ENCODE results near the gene BTN3A1. TPM values are rescaled to one million over a fixed set of nuclear protein-coding genes. Genes with fewer than 3 reads are reported as not detected.

The BTN3A1 gene
- total and polyA plus RNA-seq, 2 of the 13 experiments (the other 11 are each of a cell fraction or from before 2014, with no cell fraction given), result 13.3 to 14.0 TPM

- TF ChIP-seq ZNF773 (CRISPR knock-in tag; IDR thresholded peaks at IDR 0.05; ENCODE audit: borderline replicate concordance), result no peak
- TF ChIP-seq NAIF1 (CRISPR knock-in tag; IDR thresholded peaks at IDR 0.05; ENCODE audit: borderline replicate concordance), result no peak
- 0 out of 2 replicates have a peak, but pooled peaks have one; percentile 52 for TF ChIP-seq MEF2D (CRISPR knock-in tag; IDR thresholded peaks at IDR 0.05)
- TF ChIP-seq NR3C1 (CRISPR knock-in tag; IDR thresholded peaks at IDR 0.05), result no peak
- TF ChIP-seq MLX (CRISPR knock-in tag; IDR thresholded peaks at IDR 0.05), result 0 out of 2 replicates have a peak, but pooled peaks have one; percentile 27
- no peak for TF ChIP-seq ZFP37 (CRISPR knock-in tag; IDR thresholded peaks at IDR 0.05; ENCODE audit: borderline replicate concordance)
- TF ChIP-seq ZFX (CRISPR knock-in tag; IDR thresholded peaks at IDR 0.05; ENCODE audit: low read depth), result peak; percentile 85
- peak; percentile 69 for TF ChIP-seq PHF8 (CRISPR knock-in tag; IDR thresholded peaks at IDR 0.05)
- TF ChIP-seq ZNF652 (CRISPR knock-in tag; IDR thresholded peaks at IDR 0.05; ENCODE audit: borderline replicate concordance, low read depth), result no peak
- no peak for TF ChIP-seq ZNF383 (CRISPR knock-in tag; IDR thresholded peaks at IDR 0.05; ENCODE audit: borderline replicate concordance)
- TF ChIP-seq RAD51 (IDR thresholded peaks at IDR 0.05; ENCODE audit: borderline replicate concordance), result no peak
- TF ChIP-seq ZNF460 (CRISPR knock-in tag; IDR thresholded peaks at IDR 0.05; ENCODE audit: borderline replicate concordance), result no peak
- no peak for TF ChIP-seq ZNF335 (CRISPR knock-in tag; IDR thresholded peaks at IDR 0.05)
- TF ChIP-seq ZFY (CRISPR knock-in tag; IDR thresholded peaks at IDR 0.05), result peak; percentile 50; the same call in 1 of the 2 replicates
- TF ChIP-seq ZNF776 (CRISPR knock-in tag; IDR thresholded peaks at IDR 0.05), result no peak
- no peak for TF ChIP-seq TCF7 (IDR thresholded peaks at IDR 0.05; ENCODE audit: low read depth)
- 0 out of 2 replicates have a peak, but pooled peaks have one; percentile 43 for TF ChIP-seq ZFP82 (CRISPR knock-in tag; IDR thresholded peaks at IDR 0.05; ENCODE audit: borderline replicate concordance)
- 0 out of 2 replicates have a peak, but pooled peaks have one; percentile 32 for TF ChIP-seq GZF1 (CRISPR knock-in tag; IDR thresholded peaks at IDR 0.05)
- TF ChIP-seq ZNF572 (CRISPR knock-in tag; IDR thresholded peaks at IDR 0.05), result no peak
- no peak for TF ChIP-seq NONO (IDR thresholded peaks at IDR 0.05)
- TF ChIP-seq NONO (CRISPR knock-in tag; conservative IDR thresholded peaks at IDR 0.05), result no peak
- TF ChIP-seq ZNF557 (CRISPR knock-in tag; IDR thresholded peaks at IDR 0.05), result no peak
- TF ChIP-seq ZNF784 (CRISPR knock-in tag; IDR thresholded peaks at IDR 0.05; ENCODE audit: borderline replicate concordance), result no peak
- 0 out of 2 replicates have a peak, but pooled peaks have one; percentile 25 for TF ChIP-seq PRDM10 (CRISPR knock-in tag; IDR thresholded peaks at IDR 0.05; ENCODE audit: low read depth)
- TF ChIP-seq KDM5B (CRISPR knock-in tag; IDR thresholded peaks at IDR 0.05; ENCODE audit: borderline replicate concordance), result 0 out of 2 replicates have a peak, but pooled peaks have one; percentile 54
- TF ChIP-seq ZBTB7B (CRISPR knock-in tag; IDR thresholded peaks at IDR 0.05), result peak; percentile 8; the same call in 1 of the 2 replicates
- no peak for TF ChIP-seq NR2C2 (CRISPR knock-in tag; IDR thresholded peaks at IDR 0.05; ENCODE audit: borderline replicate concordance)
- no peak for TF ChIP-seq ZSCAN22 (CRISPR knock-in tag; IDR thresholded peaks at IDR 0.05)
Measured at GRCh38 chr6:26457264-26457805, 55.3 kb downstream of the BTN3A1 start (continued).
